Measurements from ENCODE around the gene PEPD. TPM values are rescaled to one million over a fixed set of nuclear protein-coding genes. Genes with fewer than 3 reads are reported as not detected.

PEPD gene
- total and polyA plus RNA-seq, 2 of the 4 experiments (the other 2 are of a cell fraction): 36.7 to 88.4 TPM

DNA sequence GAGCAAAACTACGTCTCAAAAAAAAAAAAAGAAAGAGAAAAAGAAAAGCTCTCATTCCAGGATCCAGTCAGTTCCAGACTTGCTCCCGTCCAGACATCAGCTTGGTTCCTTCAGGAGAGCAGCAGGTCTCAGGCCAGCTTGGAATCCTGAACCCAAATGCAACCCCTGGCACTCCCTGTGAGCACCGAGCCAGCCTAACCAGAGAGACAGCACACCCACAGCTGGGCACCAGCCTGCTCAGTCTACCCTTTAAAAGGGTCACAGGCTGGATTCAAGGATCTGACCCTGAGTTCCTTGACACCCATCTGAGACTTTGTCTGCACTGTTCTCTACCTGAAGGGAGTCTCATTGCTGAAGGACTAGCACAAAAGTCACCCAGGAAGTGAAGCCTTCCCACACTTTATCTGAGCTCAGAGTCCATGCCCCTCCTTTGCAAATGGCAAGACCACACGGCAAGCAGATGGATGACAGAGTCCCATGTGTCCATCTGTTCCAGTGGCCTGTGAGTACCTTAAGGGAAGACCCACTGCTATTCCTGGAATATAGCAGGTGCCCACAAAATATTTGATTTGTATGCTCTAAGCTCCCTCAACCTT, 1.4 kb downstream of the PEPD start (continued):
- TF ChIP-seq RAD21 (IDR thresholded peaks at IDR 0.05; ENCODE audit: low read length) (no peak), FOS (IDR thresholded peaks at IDR 0.05; ENCODE audit: low read depth, low read length) (no peak), POLR2A (IDR thresholded peaks at IDR 0.05; ENCODE audit: low read depth, low read length) (no peak), MXI1 (IDR thresholded peaks at IDR 0.05; ENCODE audit: borderline replicate concordance, low read depth, low read length) (no peak), NFE2L2 (IDR thresholded peaks at IDR 0.05; ENCODE audit: low read depth, low read length) (no peak)
- TF ChIP-seq, protein P1, sequence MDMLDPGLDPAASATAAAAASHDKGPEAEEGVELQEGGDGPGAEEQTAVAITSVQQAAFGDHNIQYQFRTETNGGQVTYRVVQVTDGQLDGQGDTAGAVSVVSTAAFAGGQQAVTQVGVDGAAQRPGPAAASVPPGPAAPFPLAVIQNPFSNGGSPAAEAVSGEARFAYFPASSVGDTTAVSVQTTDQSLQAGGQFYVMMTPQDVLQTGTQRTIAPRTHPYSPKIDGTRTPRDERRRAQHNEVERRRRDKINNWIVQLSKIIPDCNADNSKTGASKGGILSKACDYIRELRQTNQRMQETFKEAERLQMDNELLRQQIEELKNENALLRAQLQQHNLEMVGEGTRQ (IDR thresholded peaks at IDR 0.05; ENCODE audit: low read depth, low read length): no peak

DNA sequence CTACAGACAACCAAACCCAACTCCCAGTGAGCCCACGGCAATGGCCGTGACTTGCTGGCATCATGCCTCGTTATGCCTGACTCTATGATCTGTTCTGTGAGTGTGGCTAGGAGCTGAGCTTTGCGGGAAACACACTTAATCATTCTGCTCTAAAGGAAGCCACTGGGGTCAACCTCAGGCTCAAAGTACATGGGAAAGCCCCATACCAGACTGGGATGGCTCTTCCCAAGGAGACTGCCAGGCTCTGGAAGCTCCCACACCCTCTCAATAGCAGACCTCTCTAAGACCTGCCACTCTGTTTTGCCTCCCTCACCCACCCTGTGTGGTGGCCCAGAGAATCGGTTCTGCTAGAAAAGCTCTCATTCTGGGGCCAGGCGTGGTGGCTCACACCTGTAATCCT, 2.2 kb downstream of the PEPD start:
- Histone ChIP-seq H3K79me1 (ENCODE audit: low read depth in 1 of 2, low read length in 2 of 2) (peaks cover 7 to 34% of the 10 kb centered on the region in 2 experiments), H2BK120ac (ENCODE audit: low read depth, low read length) (no peak overlapping the region), H4K91ac (ENCODE audit: insufficient read depth, low read depth, low read length) (no peak overlapping the region), H3K36me3 (ENCODE audit: control insufficient read depth, insufficient read depth, low read length) (no peaks in the 10 kb centered on the region), H3K18ac (ENCODE audit: low read depth, low read length) (no peak overlapping the region), H2AK9ac (replicated peaks; ENCODE audit: low read depth, low read length, poor library complexity) (no peak overlapping the region), H3K4me3 (ENCODE audit: insufficient read depth, low read depth, low read length) (no peak overlapping the region), H4K8ac (ENCODE audit: low read depth in 2 of 2, low read length in 2 of 2) (no peak overlapping the region), H3K4ac (ENCODE audit: low read depth, low read length) (no peak overlapping the region), H2BK15ac (ENCODE audit: low read depth, low read length) (no peak overlapping the region), H2BK5ac (ENCODE audit: low read depth, low read length, poor library complexity, severe bottlenecking) (no peak overlapping the region), H3K27me3 (ENCODE audit: control insufficient read depth, insufficient read depth, low read length) (peaks cover 2% of the 10 kb centered on the region; the same call in 1 of the 2 replicates), H3K56ac (ENCODE audit: extremely low read depth, insufficient read depth, low read length) (no peak overlapping the region), H3K9ac (ENCODE audit: low read depth, low read length) (no peak overlapping the region), H3K4me2 (ENCODE audit: low read depth, low read length) (no peak overlapping the region), H2AK5ac (ENCODE audit: low read depth, low read length) (no peak overlapping the region), H2AFZ (replicated peaks; ENCODE audit: low read length, poor library complexity) (no peak overlapping the region), H3K4me1 (ENCODE audit: control insufficient read depth, insufficient read depth, low read length) (peaks cover 2% of the 10 kb centered on the region; the same call in 1 of the 2 replicates), H4K20me1 (ENCODE audit: insufficient read depth, low read length) (peaks cover 13% of the 10 kb centered on the region; the same call in 1 of the 2 replicates), H2BK20ac (ENCODE audit: low read depth, low read length) (no peak overlapping the region), H3K9me3 (ENCODE audit: control insufficient read depth, insufficient read depth, low read length) (no peaks in the 10 kb centered on the region), H3K9me1 (ENCODE audit: insufficient read depth, low read length) (peaks cover 3% of the 10 kb centered on the region; the same call in 1 of the 2 replicates), H4K5ac (ENCODE audit: low read depth, low read length) (no peak overlapping the region), H3K23ac (ENCODE audit: low read depth, low read length) (no peak overlapping the region), H3K14ac (replicated peaks; ENCODE audit: low read depth, low read length) (no peak overlapping the region), H3K27ac (ENCODE audit: insufficient read depth, low read length) (no peak overlapping the region)
- in situ Hi-C loops (cut with MboI; ENCODE audit: low sequenced_read_pairs) (no loop called here), intact Hi-C loops (cut with micrococcal nuclease) (no loop called here), dilution Hi-C loops (cut with HindIII; ENCODE audit: low sequenced_read_pairs, unreplicated experiment) (no loop called here)
- ATAC-seq (ENCODE audit: low read depth) (no peak), DNase-seq (no peak)
- no TSS peak for BruUV-seq (replicated peaks)
- ChIA-PET CTCF (no interaction called here), POLR2A (ENCODE audit: unreplicated experiment) (no interaction called here)
- WGBS, 2 experiments (ENCODE audit: extremely low coverage in 2 of 2, insufficient read length in 1 of 2): 83% methylated on average over 2 of the region's 6 CpGs; no CpG with 5 or more reads in 1 of the 2 experiments
- TF ChIP-seq MAFK (IDR thresholded peaks at IDR 0.05; ENCODE audit: low read depth, low read length) (no peak), MXI1 (IDR thresholded peaks at IDR 0.05; ENCODE audit: borderline replicate concordance, low read depth, low read length) (no peak), CHD1 (IDR thresholded peaks at IDR 0.05; ENCODE audit: low read depth, low read length) (no peak), BHLHE40 (IDR thresholded peaks at IDR 0.05; ENCODE audit: low read depth, low read length) (no peak), CEBPB (IDR thresholded peaks at IDR 0.05; ENCODE audit: low read depth, low read length) (no peak)
- TF ChIP-seq, protein P1 (IDR thresholded peaks at IDR 0.05; ENCODE audit: low read depth, low read length): no peak
